CD14-positive monocyte (primary cell): ENCODE results near the gene CELF2. TPM values are rescaled to one million over a fixed set of nuclear protein-coding genes. Genes with fewer than 3 reads are reported as not detected.
A peak's percentile ranks its signal among the peaks of the same experiment; 100 is the strongest.

ENCODE experiments used
- DNase-seq, 3 donors: peaks; one replicate each; pipeline ENCODE4 v3.0.0-alpha.2; 2011 to 2022
- H2AFZ ChIP-seq: 2 replicates; pipeline ENCODE4 v1.6.0; 2012; ENCODE audit warnings: mild to moderate bottlenecking, low read depth, low read length, inconsistent platforms; ENCODE audit not compliant: insufficient read depth, poor library complexity, severe bottlenecking
- H3K27ac ChIP-seq, 2 donors: 1 replicate in 1 of 2; 2 replicates in 1 of 2; pipeline ENCODE4 v1.5.1; 2012 to 2013; ENCODE audit warnings: low read length in 2 of 2, control low read depth in 1 of 2, inconsistent platforms in 1 of 2, low read depth in 1 of 2, mild to moderate bottlenecking in 1 of 2
- H3K27me3 ChIP-seq, 2 donors: one replicate each; pipeline versions ENCODE4 v1.6.0 to v1.6.1; 2011 to 2013; ENCODE audit warnings: low read length in 2 of 2; ENCODE audit not compliant: control insufficient read depth in 2 of 2, insufficient read depth in 2 of 2
- H3K36me3 ChIP-seq, 2 donors: replicated peaks in 1 of 2; 1 replicate in 1 of 2; 2 replicates in 1 of 2; pipeline versions ENCODE4 v1.5.1 to v1.6.1; 2012 to 2013; ENCODE audit warnings: low read length in 2 of 2, control low read depth in 1 of 2, inconsistent platforms in 1 of 2, mild to moderate bottlenecking in 1 of 2; ENCODE audit not compliant: insufficient read depth in 2 of 2, control insufficient read depth in 1 of 2
- H3K4me1 ChIP-seq, 2 donors: 1 replicate in 1 of 2; 2 replicates in 1 of 2; pipeline versions ENCODE4 v1.5.1 to v1.6.1; 2012 to 2013; ENCODE audit warnings: low read length in 2 of 2, control low read depth in 1 of 2, inconsistent platforms in 1 of 2, mild to moderate bottlenecking in 1 of 2, moderate library complexity in 1 of 2; ENCODE audit not compliant: insufficient read depth in 2 of 2, control insufficient read depth in 1 of 2
- H3K4me2 ChIP-seq: replicated peaks from 2 replicates; pipeline ENCODE3; 2012; ENCODE audit warnings: low read length, moderate library complexity, mild to moderate bottlenecking; ENCODE audit not compliant: poor library complexity, severe bottlenecking; ENCODE audit errors: extremely low read depth
- H3K4me3 ChIP-seq, 3 experiments: fragments of 200-600 bp in 1 of 3; sonication (generic) in 1 of 3; replicated peaks in 1 of 3; 1 replicate in 2 of 3; 2 replicates in 1 of 3; pipeline ENCODE4 v1.5.1; 2011 to 2013; ENCODE audit warnings: low read length in 3 of 3, mild to moderate bottlenecking in 3 of 3, control low read depth in 2 of 3, low read depth in 2 of 3, inconsistent platforms in 1 of 3, moderate library complexity in 1 of 3
- H3K79me2 ChIP-seq: 2 replicates; pipeline ENCODE4 v1.6.0; 2012; ENCODE audit warnings: mild to moderate bottlenecking, control low read depth, inconsistent platforms, low read length, moderate library complexity; ENCODE audit not compliant: insufficient read depth
- H3K9ac ChIP-seq: 2 replicates; pipeline ENCODE4 v1.6.0; 2017; ENCODE audit warnings: low read length, mild to moderate bottlenecking; ENCODE audit not compliant: insufficient read depth, poor library complexity, severe bottlenecking
- H3K9me3 ChIP-seq, 2 donors: replicated peaks in 1 of 2; 1 replicate in 1 of 2; 2 replicates in 1 of 2; pipeline versions ENCODE4 v1.5.1 to v1.6.1; 2012 to 2013; ENCODE audit warnings: low read length in 2 of 2, control low read depth in 1 of 2; ENCODE audit not compliant: control insufficient read depth in 1 of 2, insufficient read depth in 1 of 2
- H4K20me1 ChIP-seq: 2 replicates; pipeline ENCODE4 v1.6.0; 2012; ENCODE audit warnings: mild to moderate bottlenecking, low read length, control low read depth, moderate library complexity; ENCODE audit not compliant: insufficient read depth
- H3K27ac Mint-ChIP-seq, 7 donors: one replicate each; pipeline ENCODE4 v1.8.0; 2020; ENCODE audit warnings: mild to moderate bottlenecking in 7 of 7, mixed read lengths in 7 of 7, moderate library complexity in 6 of 7, inconsistent platforms in 2 of 7
- H3K27me3 Mint-ChIP-seq, 3 donors: one replicate each; pipeline ENCODE4 v1.8.0; 2021 to 2022; ENCODE audit warnings: low read depth in 3 of 3, mild to moderate bottlenecking in 3 of 3, mixed read lengths in 3 of 3, moderate library complexity in 3 of 3, inconsistent platforms in 1 of 3
- H3K36me3 Mint-ChIP-seq, 2 donors: one replicate each; pipeline ENCODE4 v1.8.0; 2020; ENCODE audit warnings: mixed read lengths in 2 of 2, inconsistent platforms in 1 of 2, mild to moderate bottlenecking in 1 of 2
- H3K4me1 Mint-ChIP-seq: one replicate; pipeline ENCODE4 v1.8.0; 2020; ENCODE audit warnings: mild to moderate bottlenecking, mixed read lengths
- H3K4me3 Mint-ChIP-seq, 2 donors: one replicate each; pipeline ENCODE4 v1.8.0; 2020; ENCODE audit warnings: mild to moderate bottlenecking in 2 of 2, mixed read lengths in 2 of 2, moderate library complexity in 1 of 2
- H3K9me3 Mint-ChIP-seq, 7 donors: one replicate each; pipeline ENCODE4 v1.8.0; 2020 to 2022; ENCODE audit warnings: mixed read lengths in 7 of 7, mild to moderate bottlenecking in 6 of 7, moderate library complexity in 6 of 7, inconsistent platforms in 2 of 7
- WGBS: methylation state at CpG from one replicate; pipeline ENCODE4 v1.1.5; 2013; ENCODE audit warnings: missing lambda C conversion rate; ENCODE audit not compliant: insufficient coverage; 5-methylcytosine and 5-hydroxymethylcytosine counted together
- intact Hi-C, 2 donors: fragments of 100-400 bp; cut with micrococcal nuclease; formaldehyde crosslinking; loops; one replicate each; pipeline versions ENCODE4 v1.15.0 to v1.15.1; 2023
- polyA plus RNA-seq, 3 donors: library from polyadenylated mRNA; depleted of rRNA in 1 of 3; unstranded in 2 of 3; stranded (reverse) in 1 of 3; fragments of 300-500 nt in 2 of 3; fragments of >200 nt in 1 of 3; fragmentation: Illumina TruSeq in 2 of 3; gene quantifications; 1 replicate in 2 of 3; 2 replicates in 1 of 3; pipeline ENCODE4 v1.2.3, GENCODE V29; 2012 to 2021
- TF ChIP-seq, protein P1 (sequence below): fragments of 200-600 bp; IDR thresholded peaks from one replicate; pipeline ENCODE4 v1.8.0; 2022; ENCODE audit warnings: antibody characterized with exemption, mild to moderate bottlenecking

The CELF2 gene
- polyA plus RNA-seq, 3 donors = 53.5 to 93.3 (median 80.5) TPM

DNA sequence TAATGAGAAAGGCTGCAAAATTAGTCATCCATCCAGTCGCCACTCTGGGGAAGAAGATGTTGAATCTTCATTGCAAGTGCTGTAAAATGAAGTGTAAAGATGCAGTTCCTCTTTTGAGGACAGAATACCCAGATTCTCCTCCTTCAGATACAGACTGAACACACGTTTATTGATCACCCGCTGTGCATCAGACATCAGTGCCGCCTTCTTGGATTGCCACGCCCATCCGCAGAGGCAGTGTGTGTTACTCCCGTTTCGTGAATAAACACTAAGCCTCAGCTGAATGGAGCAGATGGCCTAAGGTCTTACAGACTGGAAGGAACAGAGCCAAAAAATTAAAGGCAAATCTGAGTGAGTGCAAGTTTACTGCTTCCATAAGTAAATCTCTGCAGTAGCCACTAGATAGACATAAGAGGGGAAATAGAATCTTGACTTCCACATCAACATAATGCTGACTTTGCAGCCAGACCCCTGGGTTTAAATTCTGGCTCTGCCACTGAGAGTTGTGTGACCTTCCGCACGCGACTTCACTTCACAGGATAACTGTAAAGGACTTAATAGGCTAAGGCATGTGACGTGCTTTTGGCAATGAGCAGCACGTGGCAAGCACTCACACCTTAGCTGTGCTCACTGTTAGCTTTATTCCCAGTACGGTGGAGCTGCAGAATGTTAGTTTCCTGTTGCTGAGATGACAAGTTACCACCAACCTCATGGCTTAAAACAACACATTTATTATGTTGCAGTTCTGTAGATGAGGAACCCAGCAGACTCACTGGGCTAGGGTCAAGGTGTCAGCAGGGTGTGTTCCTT is 285.9 kb downstream of the CELF2 start:
- H3K9me3 ChIP-seq = peaks cover 18 to 35% of the 10 kb centered on the region in 2 donors
- H3K4me3 ChIP-seq = no peak overlapping the region
- H3K27me3 ChIP-seq = no peaks in the 10 kb centered on the region
- peaks cover 0 to 1% (median 0%) of the 10 kb centered on the region in 3 donors for H3K27me3 Mint-ChIP-seq
- H4K20me1 ChIP-seq = peaks cover 97% of the 10 kb centered on the region
- H3K27ac ChIP-seq = peak overlapping the region in 1 of 2 donors; percentile 1
- H3K79me2 ChIP-seq = peaks cover 82% of the 10 kb centered on the region
- H3K4me2 ChIP-seq = no peak overlapping the region
- H3K4me1 ChIP-seq = no peaks in the 10 kb centered on the region
- H3K4me1 Mint-ChIP-seq = no peaks in the 10 kb centered on the region
- H3K36me3 ChIP-seq = peaks cover 92 to 98% of the 10 kb centered on the region in 2 donors
- H3K9ac ChIP-seq = no peak overlapping the region
- peaks cover 14 to 39% (median 26%) of the 10 kb centered on the region in 7 donors for H3K9me3 Mint-ChIP-seq
- TF ChIP-seq, protein P1, sequence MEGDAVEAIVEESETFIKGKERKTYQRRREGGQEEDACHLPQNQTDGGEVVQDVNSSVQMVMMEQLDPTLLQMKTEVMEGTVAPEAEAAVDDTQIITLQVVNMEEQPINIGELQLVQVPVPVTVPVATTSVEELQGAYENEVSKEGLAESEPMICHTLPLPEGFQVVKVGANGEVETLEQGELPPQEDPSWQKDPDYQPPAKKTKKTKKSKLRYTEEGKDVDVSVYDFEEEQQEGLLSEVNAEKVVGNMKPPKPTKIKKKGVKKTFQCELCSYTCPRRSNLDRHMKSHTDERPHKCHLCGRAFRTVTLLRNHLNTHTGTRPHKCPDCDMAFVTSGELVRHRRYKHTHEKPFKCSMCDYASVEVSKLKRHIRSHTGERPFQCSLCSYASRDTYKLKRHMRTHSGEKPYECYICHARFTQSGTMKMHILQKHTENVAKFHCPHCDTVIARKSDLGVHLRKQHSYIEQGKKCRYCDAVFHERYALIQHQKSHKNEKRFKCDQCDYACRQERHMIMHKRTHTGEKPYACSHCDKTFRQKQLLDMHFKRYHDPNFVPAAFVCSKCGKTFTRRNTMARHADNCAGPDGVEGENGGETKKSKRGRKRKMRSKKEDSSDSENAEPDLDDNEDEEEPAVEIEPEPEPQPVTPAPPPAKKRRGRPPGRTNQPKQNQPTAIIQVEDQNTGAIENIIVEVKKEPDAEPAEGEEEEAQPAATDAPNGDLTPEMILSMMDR = no peak
- H3K36me3 Mint-ChIP-seq = peaks cover 92 to 96% of the 10 kb centered on the region in 2 donors
- H3K27ac Mint-ChIP-seq = peak overlapping the region in 3 of 7 donors; percentile 7 to 44 (median 12)
- intact Hi-C loops = no loop called here
- no peak overlapping the region for H2AFZ ChIP-seq
- no peak for DNase-seq
- no peak overlapping the region for H3K4me3 Mint-ChIP-seq
- WGBS = 96% methylated on average over 12 of the region's 14 CpGs

DNA sequence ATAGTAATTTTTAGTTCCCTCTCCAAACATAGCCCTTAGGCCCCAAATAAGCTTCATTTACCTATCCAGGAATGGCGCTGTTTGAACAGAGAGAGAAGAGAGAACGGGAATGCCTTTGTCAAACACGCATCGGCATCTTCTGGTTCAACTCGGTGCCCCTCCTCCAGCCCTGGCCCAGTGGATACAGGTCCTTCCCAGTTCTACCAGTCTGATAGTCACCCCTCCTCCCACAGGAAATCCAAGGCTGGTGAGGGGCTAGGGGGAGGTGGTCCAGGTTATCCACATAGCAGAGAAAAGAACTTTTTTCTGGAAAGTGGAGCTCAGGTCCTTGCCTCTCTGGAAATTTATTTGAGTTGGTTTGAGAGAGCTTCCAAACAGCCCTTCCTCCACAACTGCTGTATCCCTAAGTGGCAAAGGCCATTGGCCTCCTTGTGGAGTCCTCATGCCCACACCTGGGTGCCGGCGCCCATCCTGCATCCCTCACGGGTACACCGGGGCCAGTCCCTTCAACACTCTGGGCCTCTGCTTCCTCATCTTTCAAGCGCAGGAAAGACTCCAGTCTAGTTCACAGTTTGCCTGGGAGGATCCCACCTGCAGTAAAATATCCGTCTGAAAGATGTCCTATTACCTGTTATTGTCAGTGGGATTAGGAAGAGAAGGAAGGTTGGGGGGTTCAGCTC is 287.4 kb downstream of the CELF2 start:
- no peak for DNase-seq
- Histone ChIP-seq H3K36me3 (peaks cover 91 to 98% of the 10 kb centered on the region in 2 donors), H3K4me2 (no peak overlapping the region), H3K27ac (peak overlapping the region in 1 of 2 donors; percentile 5), H3K27me3 (no peaks in the 10 kb centered on the region), H3K9ac (no peak overlapping the region), H4K20me1 (peaks cover 97% of the 10 kb centered on the region), H3K9me3 (peaks cover 18 to 35% of the 10 kb centered on the region in 2 donors), H2AFZ (no peak overlapping the region), H3K4me1 (no peaks in the 10 kb centered on the region), H3K4me3 (no peak overlapping the region), H3K79me2 (peaks cover 85% of the 10 kb centered on the region)
- WGBS = 100% methylated on average over 4 of the region's 11 CpGs
- Mint-ChIP-seq H3K27me3 (peaks cover 0 to 1% (median 0%) of the 10 kb centered on the region in 3 donors), H3K4me3 (no peak overlapping the region), H3K9me3 (peaks cover 14 to 39% (median 26%) of the 10 kb centered on the region in 7 donors), H3K4me1 (no peaks in the 10 kb centered on the region), H3K36me3 (peaks cover 92 to 97% of the 10 kb centered on the region in 2 donors), H3K27ac (peak overlapping the region in 2 of 7 donors; percentile 48 to 58)
- TF ChIP-seq, protein P1 = no peak
- intact Hi-C loops = no loop called here
